Astrocyte of the cerebellum (primary cell): ENCODE measurements around the gene LDAH.

Experiments used
- DNase-seq: peaks from one replicate; pipeline ENCODE4 v3.0.0-alpha.2; 2011; ENCODE audit warnings: low read depth
- H3K4me3 ChIP-seq: 2 replicates; pipeline ENCODE4 v1.5.1; 2011; ENCODE audit warnings: mild to moderate bottlenecking, low read depth, low read length, moderate library complexity
- in situ Hi-C: cut with HindIII; loops from 2 replicates; pipeline ENCODE4 v1.10.0; 2017; ENCODE audit warnings: low sequenced_read_pairs
- TF ChIP-seq, protein P1 (sequence below): IDR thresholded peaks from 2 replicates; pipeline ENCODE4 v1.5.1; 2012; ENCODE audit warnings: low read length, low read depth, moderate library complexity, mild to moderate bottlenecking; ENCODE audit errors: missing control alignments

Gene LDAH

DNA sequence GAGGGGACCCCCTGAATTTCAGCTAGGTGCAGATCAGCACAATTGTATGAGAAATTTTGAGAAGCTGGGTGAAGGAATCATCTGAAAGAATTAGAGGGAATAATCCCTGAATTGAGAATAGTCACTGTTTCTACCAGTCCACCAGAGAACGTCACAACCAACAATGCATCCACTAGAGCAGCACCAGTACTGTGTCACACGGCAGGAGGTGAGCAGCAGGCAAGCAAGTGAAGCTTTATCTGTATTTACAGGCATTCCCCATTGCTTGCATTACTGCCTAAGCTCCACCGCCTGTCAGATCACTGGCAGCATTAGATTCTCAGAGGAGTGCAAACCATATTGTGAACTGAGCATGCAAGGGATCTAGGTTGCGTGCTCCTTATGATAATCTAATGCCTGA lies 115.3 kb downstream of the LDAH start:
- in situ Hi-C loops = no loop called here
- TF ChIP-seq, protein P1, sequence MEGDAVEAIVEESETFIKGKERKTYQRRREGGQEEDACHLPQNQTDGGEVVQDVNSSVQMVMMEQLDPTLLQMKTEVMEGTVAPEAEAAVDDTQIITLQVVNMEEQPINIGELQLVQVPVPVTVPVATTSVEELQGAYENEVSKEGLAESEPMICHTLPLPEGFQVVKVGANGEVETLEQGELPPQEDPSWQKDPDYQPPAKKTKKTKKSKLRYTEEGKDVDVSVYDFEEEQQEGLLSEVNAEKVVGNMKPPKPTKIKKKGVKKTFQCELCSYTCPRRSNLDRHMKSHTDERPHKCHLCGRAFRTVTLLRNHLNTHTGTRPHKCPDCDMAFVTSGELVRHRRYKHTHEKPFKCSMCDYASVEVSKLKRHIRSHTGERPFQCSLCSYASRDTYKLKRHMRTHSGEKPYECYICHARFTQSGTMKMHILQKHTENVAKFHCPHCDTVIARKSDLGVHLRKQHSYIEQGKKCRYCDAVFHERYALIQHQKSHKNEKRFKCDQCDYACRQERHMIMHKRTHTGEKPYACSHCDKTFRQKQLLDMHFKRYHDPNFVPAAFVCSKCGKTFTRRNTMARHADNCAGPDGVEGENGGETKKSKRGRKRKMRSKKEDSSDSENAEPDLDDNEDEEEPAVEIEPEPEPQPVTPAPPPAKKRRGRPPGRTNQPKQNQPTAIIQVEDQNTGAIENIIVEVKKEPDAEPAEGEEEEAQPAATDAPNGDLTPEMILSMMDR = no peak
- no peak overlapping the region for H3K4me3 ChIP-seq
- DNase-seq = no peak

DNA sequence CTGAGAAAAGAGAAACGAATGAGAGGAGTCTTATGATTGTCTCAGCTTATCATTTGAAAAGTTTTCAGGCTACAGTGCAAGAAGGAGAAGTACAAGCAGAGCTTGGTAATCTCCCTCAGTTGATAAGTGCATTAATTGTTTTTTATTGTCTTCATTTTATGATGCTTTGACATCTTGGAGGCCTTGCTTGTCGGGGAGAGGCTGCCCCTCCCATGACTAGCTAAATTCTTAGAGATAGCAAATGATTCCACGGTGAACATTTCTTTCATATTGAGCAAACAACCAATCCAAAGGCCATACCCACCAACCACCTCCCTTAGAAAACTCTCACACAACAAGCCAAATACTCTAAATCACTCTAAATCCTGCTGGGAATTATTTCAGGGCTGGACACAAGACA lies 116.1 kb downstream of the LDAH start:
- TF ChIP-seq, protein P1 = no peak
- no peak for DNase-seq
- in situ Hi-C loops = no loop called here
- no peak overlapping the region for H3K4me3 ChIP-seq

DNA sequence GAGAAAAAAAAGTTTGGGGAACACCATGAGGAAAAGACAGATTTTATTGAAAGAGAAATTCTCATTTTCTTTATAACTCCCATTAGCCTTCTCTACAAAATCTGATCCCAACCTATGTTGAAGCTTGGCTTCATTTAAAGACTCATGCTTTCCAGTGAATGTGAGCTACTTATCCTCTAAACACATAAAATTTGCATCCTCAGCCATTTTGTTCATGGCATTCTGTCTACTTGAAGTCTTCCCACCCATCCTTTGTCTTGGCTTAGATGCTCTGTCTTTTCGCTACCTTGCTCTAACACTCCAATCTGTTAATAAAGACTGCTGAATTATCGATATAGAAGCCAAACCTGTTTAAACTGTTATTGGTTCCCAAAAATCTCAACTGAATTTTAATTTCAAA lies 116.7 kb downstream of the LDAH start:
- no peak overlapping the region for H3K4me3 ChIP-seq
- in situ Hi-C loops = no loop called here
- TF ChIP-seq, protein P1 = no peak
- no peak for DNase-seq

DNA sequence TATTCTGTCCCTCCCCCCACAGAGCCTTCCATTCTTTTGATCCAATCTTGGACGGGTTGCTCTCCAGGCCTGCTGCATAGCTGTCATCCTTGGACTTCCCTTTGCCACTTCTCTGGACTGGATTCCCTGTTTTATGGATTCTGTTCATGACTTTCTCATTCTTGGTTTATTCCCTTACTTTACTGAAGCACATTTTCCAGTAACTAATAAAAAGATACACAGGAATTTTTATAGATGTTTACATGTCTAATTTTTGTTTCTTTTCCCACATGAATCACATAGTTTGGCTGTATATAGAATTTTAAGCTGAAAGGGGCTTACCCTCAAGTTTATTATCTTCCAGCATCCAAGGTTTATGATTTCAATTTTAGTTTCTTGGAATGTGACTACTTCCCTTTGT lies 118.0 kb downstream of the LDAH start:
- in situ Hi-C loops = no loop called here
- no peak overlapping the region for H3K4me3 ChIP-seq
- DNase-seq = no peak
- TF ChIP-seq, protein P1 = no peak

DNA sequence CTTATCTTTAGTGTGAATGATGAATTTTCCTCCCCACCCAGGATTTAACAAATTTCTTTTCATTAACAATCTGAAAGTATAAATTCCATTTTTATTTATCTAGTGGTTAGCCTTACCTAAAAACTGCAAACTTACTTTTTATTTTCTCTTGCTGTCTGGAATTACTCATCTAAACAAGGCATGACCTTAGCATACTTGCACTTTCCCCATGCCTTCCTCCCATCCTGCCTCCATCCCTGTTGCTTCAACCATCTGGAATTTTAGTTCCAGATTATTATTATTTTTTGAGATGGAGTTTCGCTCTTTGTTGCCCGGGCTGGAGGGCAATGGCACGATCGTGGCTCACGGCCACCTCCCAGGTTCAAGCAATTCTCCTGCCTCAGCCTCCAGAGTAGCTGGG lies 120.3 kb downstream of the LDAH start:
- DNase-seq = no peak
- H3K4me3 ChIP-seq = no peak overlapping the region
- in situ Hi-C loops = no loop called here
- TF ChIP-seq, protein P1 = no peak

DNA sequence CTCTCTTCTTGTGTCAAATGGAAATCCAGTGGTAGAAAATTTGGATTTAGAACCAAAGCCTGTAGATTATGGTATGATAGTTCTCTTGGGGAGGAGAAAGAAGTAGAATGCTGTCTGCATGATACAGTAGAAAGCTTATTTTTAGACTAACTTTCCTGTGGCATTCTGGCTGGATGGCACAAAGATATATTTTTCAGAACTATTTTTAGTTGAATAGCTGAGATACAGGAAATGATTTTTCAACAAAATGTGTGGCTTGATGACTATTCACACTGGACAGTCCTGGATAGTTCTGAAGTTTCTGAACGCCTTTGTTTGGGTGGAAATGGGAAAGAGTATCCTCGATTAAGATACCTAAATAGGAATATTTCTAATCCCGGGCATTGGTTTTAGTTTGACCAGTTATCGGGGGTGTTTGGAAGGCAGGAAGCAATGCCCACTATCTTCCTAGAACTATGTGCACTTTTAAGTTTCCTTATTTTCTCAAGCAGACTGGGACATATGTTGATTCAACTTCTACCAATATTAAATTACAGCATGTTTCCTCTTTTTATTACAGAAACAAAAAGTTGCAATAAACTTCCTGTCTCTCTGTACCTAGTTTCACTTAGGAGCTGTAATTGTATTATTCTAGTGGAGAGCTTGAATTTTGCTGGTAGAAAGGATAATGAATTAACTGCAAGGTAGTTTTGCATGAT lies 123.8 kb downstream of the LDAH start:
- no peak for DNase-seq
- H3K4me3 ChIP-seq = no peak overlapping the region
- in situ Hi-C loops = no loop called here
- TF ChIP-seq, protein P1 = no peak
